Measurements from ENCODE around the gene CXCL14.

CXCL14 gene

GRCh38 chr5:135578685-135579341 is at the start of gene CXCL14:
CXCL14 (minus strand) TSS chr5:135578991; CDS start chr5:135578778, 213 bp downstream.
- no peak for DNase-seq (ENCODE audit: low read depth in 2 of 2)

DNA sequence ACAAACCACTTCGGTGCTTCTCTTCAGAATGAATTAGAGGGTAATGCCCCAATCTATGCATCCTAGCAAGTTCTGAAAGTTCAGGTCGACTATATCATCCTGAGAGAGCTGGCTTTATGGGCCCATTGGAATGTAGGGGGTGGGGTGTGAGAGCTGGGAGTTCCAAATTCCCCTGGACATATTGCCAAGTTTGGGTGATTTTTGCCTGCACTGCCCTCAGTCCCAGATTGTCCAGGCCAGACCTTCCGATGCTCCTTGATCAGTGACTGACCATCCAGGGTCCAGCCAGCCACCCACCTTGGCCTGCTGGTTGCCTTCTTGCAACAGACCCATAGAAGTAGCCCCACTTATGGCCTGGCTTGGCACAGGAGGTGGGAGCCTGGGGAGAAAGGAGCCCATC is 47.8 kb upstream of the CXCL14 start:
- DNase-seq (ENCODE audit: low read depth in 2 of 2): no peak

- DNase-seq (ENCODE audit: low read depth in 2 of 2): no peak
Observed at GRCh38 chr5:135625961-135626360, 47.2 kb upstream of the CXCL14 start.

DNA sequence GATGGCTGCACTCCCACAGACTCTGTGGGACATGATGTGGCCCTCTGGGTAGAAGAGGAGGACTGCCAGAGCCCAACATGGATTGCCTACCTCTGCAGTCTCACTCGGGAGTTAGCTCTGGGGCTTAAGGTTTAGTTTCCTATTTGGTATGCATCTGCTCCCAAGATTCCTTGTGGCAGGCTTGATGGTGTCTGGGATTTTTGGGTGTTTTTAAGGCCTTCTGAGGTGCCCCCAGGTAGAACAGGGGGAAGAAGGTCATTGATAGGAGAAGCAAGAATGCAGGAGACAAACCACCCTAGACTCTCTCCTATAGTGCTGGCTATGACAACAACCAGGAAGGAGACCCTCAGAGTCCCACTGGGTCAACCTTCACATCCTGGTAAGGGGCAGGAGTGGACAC is 46.7 kb upstream of the CXCL14 start:
- no peak for DNase-seq (ENCODE audit: low read depth in 2 of 2)

DNA sequence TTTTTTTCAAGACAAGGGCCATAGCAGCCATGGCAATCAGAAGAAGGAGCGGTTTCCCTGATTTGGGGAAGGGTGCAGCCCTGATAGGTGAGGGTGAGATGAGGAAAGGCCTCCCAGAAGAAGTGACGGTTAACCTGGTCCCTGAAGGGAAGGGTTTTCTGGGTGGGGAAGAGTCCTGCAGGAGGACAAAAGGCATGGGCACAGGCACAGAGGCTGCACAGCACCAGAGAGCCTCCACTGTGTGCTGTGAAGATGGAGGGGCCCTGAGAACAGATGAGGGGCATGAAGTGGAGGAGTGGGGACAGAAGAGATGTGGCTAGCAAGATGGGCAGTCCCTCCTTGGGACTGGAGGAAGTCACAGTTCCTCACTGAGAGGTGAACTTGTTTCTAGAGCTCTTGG is 46.3 kb upstream of the CXCL14 start:
- no peak for DNase-seq (ENCODE audit: low read depth in 2 of 2)

DNA sequence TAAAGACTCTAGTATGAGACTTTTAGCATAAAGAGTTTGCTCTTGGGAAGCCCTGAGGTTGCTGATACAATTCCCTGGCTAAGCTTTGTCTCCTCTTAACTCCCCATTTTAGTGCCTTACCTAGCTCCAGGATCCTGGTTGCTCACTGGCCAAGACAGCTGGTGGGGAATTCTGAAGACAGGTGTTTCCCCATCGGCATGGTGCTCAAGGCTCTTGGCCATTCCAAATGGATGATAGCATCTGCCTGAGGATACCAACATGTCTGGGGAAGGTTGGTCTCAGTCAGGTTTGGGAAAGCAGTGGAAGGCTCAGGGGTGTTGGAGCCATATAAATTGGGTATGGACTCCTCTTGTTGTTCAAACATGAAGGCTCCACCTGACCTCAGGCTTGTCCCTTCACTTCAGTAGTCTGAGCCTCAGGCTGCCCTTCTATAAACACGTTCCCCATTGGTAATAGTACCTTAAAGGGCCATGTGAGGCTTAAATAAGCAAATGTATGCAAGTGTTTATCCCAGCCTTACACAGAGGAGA is 44.5 kb upstream of the CXCL14 start:
- no peak for DNase-seq (ENCODE audit: low read depth in 2 of 2)

GRCh38 chr5:135615581-135616260 is 36.9 kb upstream of the CXCL14 start:
- no peak for DNase-seq (ENCODE audit: low read depth in 2 of 2)

DNA sequence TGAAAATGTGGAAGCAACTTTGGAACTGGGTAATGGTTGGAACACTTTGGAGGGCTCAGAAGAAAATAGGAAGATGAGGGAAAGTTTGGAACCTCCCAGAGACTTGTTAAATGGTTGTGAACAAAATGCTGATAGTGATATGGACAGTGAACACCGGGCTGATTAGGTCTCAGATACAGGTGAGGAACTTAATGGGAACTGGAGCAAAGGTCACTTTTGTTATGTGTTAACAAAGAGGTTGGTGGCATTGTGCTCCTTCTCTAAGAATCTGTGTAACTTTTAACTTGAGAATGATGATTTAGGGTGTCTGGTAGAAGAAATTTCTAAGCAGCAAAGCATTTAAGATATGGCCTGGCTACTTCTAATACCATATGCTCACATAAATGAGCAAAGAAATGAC is 36.4 kb upstream of the CXCL14 start:
- DNase-seq (ENCODE audit: low read depth in 2 of 2): no peak

GRCh38 chr5:135609981-135610380 is 31.2 kb upstream of the CXCL14 start:
- DNase-seq (ENCODE audit: low read depth in 2 of 2): no peak

DNA sequence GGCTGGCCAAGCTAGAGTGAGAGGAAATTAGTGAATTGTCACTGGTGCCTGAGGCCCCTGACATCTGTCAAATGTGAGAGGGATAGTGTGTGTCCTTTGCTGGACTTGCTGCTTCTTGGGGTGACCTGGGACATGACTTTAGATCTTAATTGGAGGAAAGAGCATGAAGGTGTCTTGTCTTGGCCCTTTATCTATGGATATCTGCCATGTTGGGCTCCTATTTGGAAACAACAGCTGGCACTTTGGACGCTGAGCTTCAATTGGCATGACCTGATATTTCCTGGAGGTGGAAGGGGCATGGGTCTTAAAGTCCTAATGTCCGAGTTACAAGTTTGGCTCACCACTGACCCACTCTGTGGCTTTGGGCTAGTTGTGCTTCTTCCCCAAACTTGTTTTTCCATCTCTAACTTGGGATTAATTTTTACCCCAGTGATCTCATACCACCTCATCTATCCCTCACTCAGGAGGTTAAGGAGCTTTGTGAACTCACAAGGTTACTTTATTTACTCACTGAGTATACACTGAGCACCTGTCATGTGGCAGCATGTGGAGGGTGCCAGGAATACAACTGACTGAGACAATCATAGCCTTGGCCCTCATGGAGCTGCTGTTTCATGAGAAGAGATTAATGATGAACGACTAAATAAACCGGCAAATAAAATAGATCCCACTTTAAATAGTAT is 30.1 kb upstream of the CXCL14 start:
- no peak for DNase-seq (ENCODE audit: low read depth in 2 of 2)

DNA sequence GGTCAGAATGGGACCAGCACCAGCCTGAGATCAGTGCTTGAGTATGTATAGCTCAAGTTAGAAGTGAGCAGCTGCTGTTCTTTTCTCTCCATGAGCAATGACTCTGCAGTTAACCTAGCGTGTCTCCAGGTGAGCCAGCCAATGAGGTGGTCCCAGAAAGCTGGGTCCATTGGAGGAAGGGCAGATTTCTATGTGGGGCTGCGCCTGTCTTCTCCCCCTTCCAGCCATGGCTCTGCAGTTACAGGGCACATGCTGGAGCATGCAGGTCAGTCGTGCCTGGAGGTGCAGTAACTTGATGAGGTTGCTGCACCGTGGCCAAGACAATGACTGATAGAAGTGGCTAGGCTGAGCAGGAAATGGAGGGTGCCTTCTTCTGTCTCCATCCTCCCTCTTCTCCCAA is 29.6 kb upstream of the CXCL14 start:
- DNase-seq (ENCODE audit: low read depth in 2 of 2): no peak

DNA sequence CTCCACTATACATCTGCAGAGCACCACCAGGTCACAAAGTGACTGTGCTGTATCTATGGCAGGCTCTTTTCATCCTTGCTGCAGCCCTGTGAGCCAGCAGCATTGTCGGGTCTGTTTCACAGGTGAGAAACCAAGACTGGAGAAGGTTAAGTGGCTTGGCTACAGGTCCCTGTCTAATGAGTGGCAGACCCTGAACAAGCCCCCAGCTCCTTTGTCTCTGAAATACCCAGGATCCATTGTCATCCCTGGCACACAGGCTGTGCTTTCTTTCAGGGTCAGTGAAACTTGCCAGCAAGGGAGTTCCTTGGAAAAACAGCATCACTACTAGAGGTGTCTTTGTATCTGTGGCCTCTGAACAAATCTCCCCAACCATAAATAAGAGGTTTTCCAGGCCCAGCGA is 27.6 kb upstream of the CXCL14 start:
- DNase-seq (ENCODE audit: low read depth in 2 of 2): no peak

- DNase-seq (ENCODE audit: low read depth in 2 of 2): no peak
Observed at GRCh38 chr5:135605221-135605620, 26.4 kb upstream of the CXCL14 start.

- DNase-seq (ENCODE audit: low read depth in 2 of 2): no peak
Observed at GRCh38 chr5:135604056-135604455, 25.3 kb upstream of the CXCL14 start.

DNA sequence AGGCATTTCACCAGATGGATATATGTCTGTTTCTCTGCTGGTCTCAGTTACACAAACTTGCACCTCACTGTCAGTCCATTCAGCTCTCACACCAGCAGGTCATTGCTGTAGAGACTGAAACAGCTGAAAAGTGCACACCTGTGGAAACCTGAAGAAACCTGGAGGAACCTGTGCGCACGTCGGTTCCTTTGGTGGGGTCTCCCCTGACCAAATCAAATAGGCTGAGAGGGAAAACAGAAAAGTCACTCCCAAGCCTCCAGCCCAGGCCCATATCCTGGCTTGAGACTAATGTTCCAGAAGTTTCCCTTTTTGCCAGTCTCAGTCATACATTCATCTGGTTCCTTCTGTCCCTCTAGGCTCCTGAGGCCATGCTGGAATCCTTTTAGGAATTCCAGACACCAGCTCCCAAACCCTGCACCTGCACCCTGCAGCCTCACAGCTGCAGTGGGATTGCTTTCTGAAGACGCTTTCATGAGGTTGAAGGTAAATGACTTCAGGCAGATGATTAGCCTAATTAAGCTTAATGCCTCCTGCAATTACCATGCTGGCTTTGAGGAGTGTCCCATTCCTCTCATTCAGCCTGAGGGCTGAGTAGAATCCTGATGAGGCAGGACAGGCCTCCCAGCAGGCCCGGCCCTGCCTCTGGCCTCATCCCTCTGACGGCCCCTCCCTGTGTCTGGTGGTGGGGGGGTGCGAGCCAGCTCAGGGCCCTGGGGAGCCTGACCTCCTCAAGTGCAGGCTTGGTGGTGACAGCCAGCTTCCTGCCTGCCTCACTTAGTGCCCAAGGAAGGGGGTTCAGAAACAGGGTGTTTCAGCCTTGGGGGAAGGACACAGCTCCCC is 24.3 kb upstream of the CXCL14 start:
- DNase-seq (ENCODE audit: low read depth in 2 of 2): no peak

GRCh38 chr5:135601466-135601865 is 22.7 kb upstream of the CXCL14 start:
- DNase-seq (ENCODE audit: low read depth in 2 of 2): no peak

DNA sequence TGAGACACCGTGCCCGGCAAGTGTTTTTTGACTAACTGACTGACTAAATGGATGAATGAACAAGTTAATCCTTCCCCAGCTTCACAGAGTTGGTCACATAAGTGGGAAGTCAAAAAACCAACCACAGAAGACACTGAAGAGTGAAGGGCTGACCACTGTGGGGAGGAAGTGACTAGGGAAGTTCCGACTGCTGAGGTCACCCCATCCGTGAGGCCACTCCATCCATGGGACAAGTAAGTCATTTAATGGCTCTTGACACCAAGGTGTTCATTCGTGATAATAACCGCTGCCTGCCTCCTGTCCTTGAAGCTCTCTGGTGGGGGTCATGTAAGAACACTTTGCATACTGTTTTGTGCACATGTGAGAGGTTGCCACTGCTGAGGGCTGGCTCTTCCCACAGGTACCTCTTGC is 22.2 kb upstream of the CXCL14 start:
- DNase-seq (ENCODE audit: low read depth in 2 of 2): no peak

DNA sequence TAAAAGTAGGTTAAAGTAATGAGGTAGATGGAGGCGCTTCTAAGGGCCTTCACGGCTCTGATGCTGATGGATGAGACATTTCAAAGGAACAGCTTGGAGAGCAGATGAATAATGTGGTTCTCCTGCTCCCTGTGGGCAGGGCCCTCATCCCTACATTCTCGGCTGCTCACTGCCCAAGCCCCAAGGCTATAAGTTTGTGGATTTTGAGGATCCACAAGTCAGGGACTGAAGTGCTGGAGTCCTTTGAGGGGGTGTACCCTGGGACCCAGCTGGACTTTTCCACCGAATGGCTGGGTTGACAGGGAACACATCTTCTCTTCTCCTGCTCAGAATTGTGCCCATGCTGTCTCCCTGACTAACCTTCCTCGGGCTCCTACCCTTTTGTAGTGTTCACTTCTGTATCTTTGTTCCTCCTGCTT is 21.4 kb upstream of the CXCL14 start:
- DNase-seq (ENCODE audit: low read depth in 2 of 2): no peak

DNA sequence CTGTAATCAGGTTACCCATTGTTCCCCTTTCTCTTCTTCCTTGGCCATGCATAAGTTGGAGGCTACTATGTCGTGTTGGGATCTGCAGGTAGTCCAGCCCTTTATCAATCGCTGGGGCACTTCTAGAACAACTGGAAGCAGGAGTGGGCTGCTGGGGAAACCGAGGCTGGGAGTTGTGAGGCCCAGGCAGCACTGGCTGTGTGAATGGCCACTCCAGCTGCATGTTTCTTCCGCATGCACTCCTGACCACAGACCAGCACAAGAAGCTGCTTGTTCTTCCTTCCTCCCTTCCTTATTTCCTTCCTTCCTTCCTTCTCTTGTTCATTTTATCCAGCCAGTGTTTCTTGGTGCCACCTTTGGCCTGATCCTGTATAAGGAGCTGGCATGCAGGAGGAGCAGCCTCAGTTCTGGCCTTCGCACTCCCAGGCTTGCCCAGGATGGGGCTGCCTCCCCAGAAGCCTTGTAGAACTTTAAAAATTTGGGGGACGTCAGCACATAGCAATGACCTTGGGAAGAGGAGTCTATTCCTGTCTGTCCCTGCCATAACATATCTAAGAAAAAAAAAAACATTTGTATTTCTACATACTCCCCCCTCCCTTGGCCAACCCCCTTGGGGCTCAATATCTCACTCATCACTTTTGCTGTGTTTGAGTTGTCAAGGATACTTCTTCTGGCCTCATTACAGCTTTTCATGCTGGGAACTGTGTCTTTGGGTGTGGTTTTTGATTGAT is 20.8 kb upstream of the CXCL14 start:
- no peak for DNase-seq (ENCODE audit: low read depth in 2 of 2)

- DNase-seq (ENCODE audit: low read depth in 2 of 2): no peak
Observed at GRCh38 chr5:135598691-135599395, 20.1 kb upstream of the CXCL14 start.

- no peak for DNase-seq (ENCODE audit: low read depth in 2 of 2)
Observed at GRCh38 chr5:135596788-135597187, 18.0 kb upstream of the CXCL14 start.

All from stimulated activated CD8-positive, alpha-beta memory T cell treated with anti-CD3 and anti-CD28 coated beads, Interleukin-2, amount 100 ng/mL, for 1 hour (primary cell).